Cardiac fibroblast (primary cell): ENCODE measurements around the gene MAD1L1.

ENCODE experiments used
- DNase-seq, 2 donors: peaks; one replicate each; pipeline versions ENCODE4 v3.0.0 to v3.0.0-alpha.2; 2010; ENCODE audit warnings: low read depth in 2 of 2
- H3K4me3 ChIP-seq, 2 donors: replicated peaks in 1 of 2; 1 replicate in 1 of 2; 2 replicates in 1 of 2; pipeline ENCODE4 v1.5.1; 2011; ENCODE audit warnings: low read depth in 2 of 2, low read length in 2 of 2, mild to moderate bottlenecking in 2 of 2, moderate library complexity in 1 of 2
- TF ChIP-seq, protein P1 (sequence below): IDR thresholded peaks from one replicate; pipeline ENCODE4 v1.5.1; 2011; ENCODE audit warnings: low read depth, mild to moderate bottlenecking, low read length, inconsistent platforms

The MAD1L1 gene

DNA sequence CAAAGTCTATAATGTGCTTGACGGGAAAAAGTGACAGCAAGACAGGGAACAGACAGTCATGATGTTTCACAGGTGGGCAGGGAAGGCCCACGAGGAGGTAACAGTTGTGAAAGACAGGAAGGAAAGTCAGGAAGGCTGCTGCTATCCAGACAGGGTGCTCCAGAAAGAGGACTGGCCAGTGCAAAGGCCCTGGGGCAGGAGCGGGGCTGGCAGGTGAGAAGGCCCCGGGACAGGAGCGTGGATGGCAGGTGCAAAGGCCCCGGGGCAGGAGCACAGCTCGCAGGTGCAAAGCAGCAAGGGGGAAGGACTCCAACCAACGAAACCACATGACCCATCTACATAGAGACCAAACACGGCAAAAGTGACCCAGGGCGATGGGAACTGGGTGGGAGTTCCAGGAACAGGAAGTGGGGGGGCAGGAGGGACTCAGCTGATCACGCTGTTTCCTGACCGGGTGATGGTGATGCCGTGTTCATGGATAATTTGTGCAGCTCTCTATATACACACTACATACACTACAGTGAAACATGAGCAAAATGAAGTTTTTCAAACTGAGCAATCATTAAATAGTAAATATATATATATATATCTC, 138.2 kb downstream of the MAD1L1 start:
- TF ChIP-seq, protein P1, sequence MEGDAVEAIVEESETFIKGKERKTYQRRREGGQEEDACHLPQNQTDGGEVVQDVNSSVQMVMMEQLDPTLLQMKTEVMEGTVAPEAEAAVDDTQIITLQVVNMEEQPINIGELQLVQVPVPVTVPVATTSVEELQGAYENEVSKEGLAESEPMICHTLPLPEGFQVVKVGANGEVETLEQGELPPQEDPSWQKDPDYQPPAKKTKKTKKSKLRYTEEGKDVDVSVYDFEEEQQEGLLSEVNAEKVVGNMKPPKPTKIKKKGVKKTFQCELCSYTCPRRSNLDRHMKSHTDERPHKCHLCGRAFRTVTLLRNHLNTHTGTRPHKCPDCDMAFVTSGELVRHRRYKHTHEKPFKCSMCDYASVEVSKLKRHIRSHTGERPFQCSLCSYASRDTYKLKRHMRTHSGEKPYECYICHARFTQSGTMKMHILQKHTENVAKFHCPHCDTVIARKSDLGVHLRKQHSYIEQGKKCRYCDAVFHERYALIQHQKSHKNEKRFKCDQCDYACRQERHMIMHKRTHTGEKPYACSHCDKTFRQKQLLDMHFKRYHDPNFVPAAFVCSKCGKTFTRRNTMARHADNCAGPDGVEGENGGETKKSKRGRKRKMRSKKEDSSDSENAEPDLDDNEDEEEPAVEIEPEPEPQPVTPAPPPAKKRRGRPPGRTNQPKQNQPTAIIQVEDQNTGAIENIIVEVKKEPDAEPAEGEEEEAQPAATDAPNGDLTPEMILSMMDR = no peak
- no peak for DNase-seq
- no peak overlapping the region for H3K4me3 ChIP-seq

DNA sequence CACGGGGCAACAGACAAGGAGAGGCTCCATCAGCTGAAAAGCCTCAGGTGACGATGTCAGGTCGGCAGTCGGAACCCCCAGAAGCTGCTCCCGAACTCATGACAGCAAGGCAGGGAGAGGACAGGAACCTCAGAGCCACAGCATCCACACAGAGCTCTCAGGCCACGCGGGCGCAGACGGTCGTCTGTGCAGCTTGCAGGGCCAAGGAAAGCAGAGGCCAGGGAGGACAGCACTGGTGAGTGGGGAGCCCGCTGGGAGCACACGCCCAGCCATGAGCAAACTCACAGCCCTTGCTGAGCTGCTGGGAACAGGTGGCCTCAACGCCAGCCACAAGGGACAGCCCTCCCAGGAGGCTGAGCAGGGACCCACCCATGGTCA, 138.9 kb downstream of the MAD1L1 start:
- TF ChIP-seq, protein P1 = no peak
- H3K4me3 ChIP-seq = no peak overlapping the region
- no peak for DNase-seq

DNA sequence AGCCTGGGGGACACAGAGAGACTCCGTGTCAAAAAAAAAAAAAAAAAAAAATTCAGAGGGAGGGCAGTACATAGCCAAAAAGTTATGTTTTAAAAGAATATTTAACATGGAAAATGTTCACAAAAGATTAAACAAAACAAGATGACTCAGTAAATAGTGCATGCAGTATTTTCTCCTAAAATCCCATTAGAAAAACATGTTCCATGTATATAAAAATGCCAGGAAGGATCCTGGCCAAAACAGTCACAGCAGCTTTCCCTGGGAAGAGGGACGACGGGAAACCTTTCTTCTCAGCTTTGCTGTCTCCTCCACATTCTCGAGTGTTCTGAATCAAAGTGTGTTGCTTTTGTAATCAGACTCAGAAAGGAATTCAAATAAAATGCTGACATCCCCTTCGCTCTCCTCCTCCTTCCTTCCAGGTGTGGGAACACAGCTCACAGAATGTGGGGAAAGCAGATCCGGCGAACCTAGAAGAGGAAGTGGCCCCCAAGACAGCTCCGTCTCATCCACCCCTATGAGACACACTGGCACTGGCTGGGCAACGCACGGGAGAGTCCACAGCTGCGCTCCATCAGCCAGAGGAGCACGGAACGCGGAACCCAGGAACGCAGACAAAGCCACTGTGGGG, 139.4 kb downstream of the MAD1L1 start:
- no peak for DNase-seq
- no peak overlapping the region for H3K4me3 ChIP-seq
- TF ChIP-seq, protein P1 = no peak

DNA sequence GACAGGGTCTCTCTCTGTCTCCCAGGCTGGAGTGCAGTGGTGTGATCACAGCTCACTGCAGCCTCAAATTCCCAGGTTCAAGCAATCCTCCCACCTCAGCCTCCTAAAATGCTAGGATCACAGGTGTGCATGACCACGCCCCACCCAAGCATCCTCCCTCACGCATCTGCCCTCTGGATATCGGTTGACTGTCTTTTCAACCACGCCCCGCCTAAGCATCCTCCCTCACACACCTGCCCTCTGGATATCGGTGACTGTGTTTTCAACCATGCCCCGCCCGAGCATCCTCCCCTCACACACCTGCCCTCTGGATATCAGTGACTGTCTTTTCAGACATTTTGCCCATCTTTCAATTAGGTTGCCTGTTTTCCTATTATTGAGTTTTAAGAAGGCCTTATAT, 140.5 kb downstream of the MAD1L1 start:
- no peak for DNase-seq
- no peak overlapping the region for H3K4me3 ChIP-seq
- TF ChIP-seq, protein P1 = no peak

DNA sequence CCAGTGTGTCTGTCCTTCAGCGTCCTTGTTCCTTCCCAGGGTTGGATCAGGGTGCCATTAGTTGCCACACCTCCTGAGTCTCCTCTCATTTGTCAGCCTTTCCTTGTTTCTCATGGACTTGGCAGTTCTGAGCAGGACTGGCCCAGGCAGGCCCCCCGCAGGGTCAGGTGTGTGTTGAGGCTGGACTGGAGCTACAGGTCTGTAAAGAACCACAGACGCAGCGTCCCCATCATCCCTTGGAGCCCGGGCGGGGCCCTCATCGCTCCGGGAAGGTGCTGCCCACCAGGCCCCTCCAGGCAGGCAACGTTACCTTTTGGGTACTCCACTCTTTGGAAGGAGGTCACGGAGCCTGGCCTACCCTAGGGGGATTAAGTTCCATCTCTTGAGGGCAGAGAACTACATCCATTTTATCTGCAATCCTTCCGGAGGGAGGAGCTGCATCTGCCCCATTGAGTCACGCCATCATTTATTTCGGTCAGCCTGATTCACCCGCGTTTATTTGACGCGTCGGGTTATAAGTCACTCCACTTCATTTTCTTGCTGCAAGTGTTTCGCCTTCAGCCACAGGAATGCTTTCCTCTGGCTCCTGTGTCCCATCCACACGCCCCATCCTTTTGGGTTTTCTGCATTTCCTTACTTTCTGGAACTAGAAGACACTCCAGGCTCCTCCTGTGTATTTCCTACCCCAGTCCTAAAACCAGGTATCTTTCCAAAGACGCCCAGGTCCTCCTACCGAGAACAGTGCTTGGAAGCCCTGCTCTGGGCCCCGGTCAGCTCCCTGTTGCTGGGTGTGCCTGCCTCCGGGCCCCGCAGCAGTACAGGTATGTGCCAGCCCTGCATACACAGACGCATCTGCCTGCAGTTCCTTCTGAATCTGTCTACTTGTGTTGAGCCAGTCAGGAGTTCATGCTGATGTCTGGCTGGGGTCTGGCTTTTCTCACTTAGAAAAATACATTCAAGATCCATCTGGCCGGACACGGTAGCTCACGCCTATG, 141.9 kb downstream of the MAD1L1 start:
- DNase-seq = no peak
- TF ChIP-seq, protein P1 = no peak
- H3K4me3 ChIP-seq = no peak overlapping the region

DNA sequence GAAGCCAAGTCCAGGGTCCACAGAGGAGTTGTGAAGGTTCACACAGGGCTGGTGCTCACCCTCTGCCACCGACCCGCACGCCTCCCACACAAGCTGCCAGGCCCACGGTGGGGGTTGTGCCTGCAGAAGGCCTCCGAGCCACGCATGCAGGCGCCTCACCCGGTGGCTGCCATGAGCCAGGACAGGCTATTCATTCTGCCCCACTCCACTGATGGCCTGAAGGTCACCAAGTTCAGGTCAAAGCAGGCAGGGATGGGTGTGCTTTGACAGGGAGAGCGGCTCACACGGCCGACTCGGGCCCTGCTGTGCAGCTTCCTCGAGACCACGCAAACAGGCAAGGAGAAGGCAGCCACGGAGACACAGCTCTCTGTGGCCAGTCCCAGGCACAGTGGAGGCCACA, 143.9 kb downstream of the MAD1L1 start:
- no peak for DNase-seq
- TF ChIP-seq, protein P1 = no peak
- no peak overlapping the region for H3K4me3 ChIP-seq
